Thymus (tissue), 14 donors: ENCODE data around the gene EMP3. TPM values are rescaled to one million over a fixed set of nuclear protein-coding genes. Genes with fewer than 3 reads are reported as not detected.

ENCODE experiments used
- DNase-seq, 9 donors: peaks; one replicate each; pipeline ENCODE4 v3.0.0-alpha.2; 2013; ENCODE audit warnings: low spot score in 9 of 9, low read depth in 6 of 9, missing footprints in 1 of 9
- H3K27ac ChIP-seq, 2 donors: one replicate each; pipeline ENCODE4 v1.5.1; 2013; ENCODE audit warnings: control low read depth in 1 of 2, low read depth in 1 of 2, low read length in 1 of 2, mild to moderate bottlenecking in 1 of 2, moderate library complexity in 1 of 2
- H3K27me3 ChIP-seq, 2 donors: one replicate each; pipeline ENCODE4 v1.5.1; 2013; ENCODE audit warnings: low read length in 1 of 2; ENCODE audit not compliant: control insufficient read depth in 2 of 2, insufficient read depth in 1 of 2
- H3K36me3 ChIP-seq, 2 donors: one replicate each; pipeline ENCODE4 v1.5.1; 2013; ENCODE audit warnings: low read length in 1 of 2, mild to moderate bottlenecking in 1 of 2, moderate library complexity in 1 of 2; ENCODE audit not compliant: control insufficient read depth in 2 of 2, insufficient read depth in 2 of 2
- H3K4me1 ChIP-seq, 2 donors: one replicate each; pipeline ENCODE4 v1.5.1; 2013; ENCODE audit warnings: low read length in 2 of 2; ENCODE audit not compliant: control insufficient read depth in 2 of 2, insufficient read depth in 2 of 2
- H3K4me3 ChIP-seq, 2 donors: one replicate each; pipeline ENCODE4 v1.5.1; 2013; ENCODE audit warnings: low read length in 2 of 2, control low read depth in 1 of 2, mild to moderate bottlenecking in 1 of 2
- H3K9me3 ChIP-seq, 2 donors: one replicate each; pipeline ENCODE4 v1.5.1; 2013; ENCODE audit warnings: low read length in 1 of 2, mild to moderate bottlenecking in 1 of 2; ENCODE audit not compliant: control insufficient read depth in 2 of 2, insufficient read depth in 1 of 2
- WGBS: extraction: QIAGEN DNeasy Blood & Tissue Kit; methylation state at CpG from one replicate; pipeline ENCODE4 v1.1.7; 2013; 5-methylcytosine and 5-hydroxymethylcytosine counted together
- long read RNA-seq, 10 donors: transcript quantifications; one replicate each; lab custom pipeline, GENCODE V29; 2026
- polyA plus RNA-seq: library from polyadenylated mRNA; stranded (reverse); fragments of 200-250 nt; gene quantifications from one replicate; pipeline ENCODE4 v1.2.3, GENCODE V29; 2013
- total RNA-seq: library from RNA; stranded (reverse); fragments of 120-200 nt; gene quantifications from one replicate; pipeline ENCODE4 v1.2.4, GENCODE V29; 2013
- donor health status: healthy.

Gene EMP3, protein sequence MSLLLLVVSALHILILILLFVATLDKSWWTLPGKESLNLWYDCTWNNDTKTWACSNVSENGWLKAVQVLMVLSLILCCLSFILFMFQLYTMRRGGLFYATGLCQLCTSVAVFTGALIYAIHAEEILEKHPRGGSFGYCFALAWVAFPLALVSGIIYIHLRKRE
- total RNA-seq (41.2 TPM), polyA plus RNA-seq (94.3 TPM)
- long read RNA-seq, donor 1, transcript EMP3-201 (5 exons, 876 nt): major isoform, 5 of 5 reads
- long read RNA-seq, donor 1, partial matches to known transcripts: 0 of 5 reads
- long read RNA-seq, donor 1, other reads (novel, unspliced or antisense): 0 of 5 reads
- long read RNA-seq, donor 2, transcript EMP3-201 (5 exons, 876 nt): major isoform, 88 of 125 reads
- long read RNA-seq, donor 2, partial matches to known transcripts: 31 of 125 reads
- long read RNA-seq, donor 2, other reads (novel, unspliced or antisense): 0 of 125 reads
- long read RNA-seq, donor 3, transcript EMP3-201 (5 exons, 876 nt): major isoform, 72 of 107 reads
- long read RNA-seq, donor 3, partial matches to known transcripts: 24 of 107 reads
- long read RNA-seq, donor 3, other reads (novel, unspliced or antisense): 0 of 107 reads
- long read RNA-seq, donor 4, transcript EMP3-201 (5 exons, 876 nt): major isoform, 30 of 44 reads
- long read RNA-seq, donor 4, partial matches to known transcripts: 12 of 44 reads
- long read RNA-seq, donor 4, other reads (novel, unspliced or antisense): 0 of 44 reads
- long read RNA-seq, donor 5, transcript EMP3-205 (2 exons, 406 nt): minor isoform, 6 of 143 reads
- long read RNA-seq, donor 5, transcript EMP3-201 (5 exons, 876 nt): major isoform, 97 of 143 reads
- long read RNA-seq, donor 5, partial matches to known transcripts: 35 of 143 reads
- long read RNA-seq, donor 5, other reads (novel, unspliced or antisense): 0 of 143 reads
- long read RNA-seq, donor 6, transcript EMP3-201 (5 exons, 876 nt): major isoform, 46 of 58 reads
- long read RNA-seq, donor 6, partial matches to known transcripts: 6 of 58 reads
- long read RNA-seq, donor 6, other reads (novel, unspliced or antisense): 0 of 58 reads
- long read RNA-seq, donor 7, transcript EMP3-201 (5 exons, 876 nt): major isoform, 40 of 55 reads
- long read RNA-seq, donor 7, partial matches to known transcripts: 7 of 55 reads
- long read RNA-seq, donor 7, other reads (novel, unspliced or antisense): 0 of 55 reads
- long read RNA-seq, donor 8, transcript EMP3-201 (5 exons, 876 nt): major isoform, 16 of 19 reads
- long read RNA-seq, donor 8, partial matches to known transcripts: 0 of 19 reads
- long read RNA-seq, donor 8, other reads (novel, unspliced or antisense): 0 of 19 reads
- long read RNA-seq, donor 9, transcript EMP3-201 (5 exons, 876 nt): major isoform, 23 of 23 reads
- long read RNA-seq, donor 9, partial matches to known transcripts: 0 of 23 reads
- long read RNA-seq, donor 9, other reads (novel, unspliced or antisense): 0 of 23 reads
- long read RNA-seq, donor 10, transcript EMP3-201 (5 exons, 876 nt): major isoform, 31 of 52 reads
- long read RNA-seq, donor 10, partial matches to known transcripts: 16 of 52 reads
- long read RNA-seq, donor 10, other reads (novel, unspliced or antisense): 0 of 52 reads

GRCh38 chr19:48325265-48325910 is at the start of gene EMP3:
Gene EMP3 (plus strand): TSS chr19:48325552. CDS start chr19:48326845, 1,293 bp downstream.
- Histone ChIP-seq H3K4me1 (peaks cover 33 to 72% of the 10 kb centered on the region in 2 donors), H3K4me3 (peak within 1 kb of the TSS; percentile 53 to 64), H3K36me3 (peaks cover 4% of the 10 kb centered on the region in 2 donors), H3K27me3 (no peaks in the 10 kb centered on the region), H3K27ac (peak within 1 kb of the TSS; percentile 76 to 84), H3K9me3 (peaks cover 0 to 19% of the 10 kb centered on the region in 2 donors)
- peak in 7 of 9 donors; percentile 57 to 90 (median 73) for DNase-seq
- WGBS: 0% methylated on average over 22 of the region's 22 CpGs

- Histone ChIP-seq H3K9me3 (peaks cover 0 to 7% of the 10 kb centered on the region in 2 donors), H3K4me3 (no peak overlapping the region), H3K36me3 (no peaks in the 10 kb centered on the region), H3K4me1 (no peaks in the 10 kb centered on the region), H3K27ac (no peak overlapping the region), H3K27me3 (no peaks in the 10 kb centered on the region)
- 97% methylated on average over 9 of the region's 9 CpGs for WGBS
- DNase-seq: no peak
Measured at GRCh38 chr19:48279747-48280146, 45.6 kb upstream of the EMP3 start.

- Histone ChIP-seq H3K27ac (no peak overlapping the region), H3K27me3 (no peaks in the 10 kb centered on the region), H3K36me3 (no peaks in the 10 kb centered on the region), H3K4me1 (no peaks in the 10 kb centered on the region), H3K9me3 (peaks cover 0 to 7% of the 10 kb centered on the region in 2 donors), H3K4me3 (no peak overlapping the region)
- WGBS: 98% methylated on average over 7 of the region's 7 CpGs
- DNase-seq: no peak
Measured at GRCh38 chr19:48283908-48284307, 41.4 kb upstream of the EMP3 start.

DNA sequence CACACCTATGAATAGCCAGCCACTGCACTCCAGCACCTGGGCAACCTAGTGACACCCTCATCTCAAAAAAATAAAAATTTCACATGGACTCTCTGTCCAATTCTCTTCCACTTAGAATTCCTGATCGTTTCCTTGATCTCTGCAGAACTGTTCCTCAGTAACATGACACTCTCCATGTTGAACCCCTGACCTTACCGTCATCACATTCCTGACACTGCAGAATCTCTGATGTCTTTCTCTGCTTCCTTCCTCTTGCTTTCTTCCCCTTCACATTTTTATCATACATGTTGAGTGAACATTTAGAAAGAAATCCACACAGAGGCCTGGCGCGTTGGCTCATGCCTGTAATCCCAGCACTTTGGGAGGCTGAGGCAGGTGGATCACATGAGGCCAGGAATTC is 40.5 kb upstream of the EMP3 start:
- 94% methylated on average over 4 of the region's 4 CpGs for WGBS
- H3K27ac ChIP-seq: no peak overlapping the region

GRCh38 chr19:48287748-48288147 is 37.6 kb upstream of the EMP3 start:
- Histone ChIP-seq H3K9me3 (peaks cover 0 to 7% of the 10 kb centered on the region in 2 donors), H3K27me3 (peaks cover 0 to 11% of the 10 kb centered on the region in 2 donors), H3K27ac (no peak overlapping the region), H3K36me3 (no peaks in the 10 kb centered on the region), H3K4me1 (peaks cover 4 to 11% of the 10 kb centered on the region in 2 donors), H3K4me3 (no peak overlapping the region)
- WGBS: 96% methylated on average over 3 of the region's 3 CpGs
- no peak for DNase-seq

More for the DNA sequence above, 40.5 kb upstream of the EMP3 start:
- no peak overlapping the region for H3K4me3 ChIP-seq
- no peaks in the 10 kb centered on the region for H3K4me1 ChIP-seq
- H3K27me3 ChIP-seq: no peaks in the 10 kb centered on the region
- no peaks in the 10 kb centered on the region for H3K36me3 ChIP-seq
- peaks cover 0 to 7% of the 10 kb centered on the region in 2 donors for H3K9me3 ChIP-seq
- DNase-seq: no peak

GRCh38 chr19:48290401-48290770 is 35.0 kb upstream of the EMP3 start:
- H3K4me3 ChIP-seq: no peak overlapping the region
- H3K27me3 ChIP-seq: peaks cover 0 to 11% of the 10 kb centered on the region in 2 donors
- peaks cover 4 to 11% of the 10 kb centered on the region in 2 donors for H3K4me1 ChIP-seq
- DNase-seq: no peak
- no peak overlapping the region for H3K27ac ChIP-seq
- 46% methylated on average over 10 of the region's 10 CpGs for WGBS
- no peaks in the 10 kb centered on the region for H3K9me3 ChIP-seq
- no peaks in the 10 kb centered on the region for H3K36me3 ChIP-seq

- Histone ChIP-seq H3K36me3 (no peaks in the 10 kb centered on the region), H3K4me1 (peaks cover 4 to 11% of the 10 kb centered on the region in 2 donors), H3K27ac (peak overlapping the region in 1 of 2 donors; percentile 18), H3K27me3 (peaks cover 0 to 11% of the 10 kb centered on the region in 2 donors), H3K4me3 (peak overlapping the region; percentile 44 to 53), H3K9me3 (no peaks in the 10 kb centered on the region)
- 4% methylated on average over 45 of the region's 45 CpGs for WGBS
- peak in 6 of 9 donors; percentile 21 to 65 (median 39) for DNase-seq
Measured at GRCh38 chr19:48290771-48291488, 34.4 kb upstream of the EMP3 start.
